GM19328 (cell line): ENCODE measurements around the gene DDIT4.

Experiments used
- ATAC-seq: cut with Tn5 transposase; IDR thresholded peaks from one replicate; pipeline ENCODE4 v1.9.1; 2021; ENCODE audit warnings: mild to moderate bottlenecking, moderate library complexity; ENCODE audit not compliant: unreplicated experiment

DDIT4 gene

GRCh38 chr10:72315611-72316385, 42.1 kb downstream of the DDIT4 start:
- ATAC-seq: no peak

GRCh38 chr10:72316386-72316700, 42.6 kb downstream of the DDIT4 start:
- ATAC-seq: no peak

- ATAC-seq: no peak
These were observed 43.2 kb downstream of the DDIT4 start for GRCh38 chr10:72316748-72317435.

GRCh38 chr10:72318418-72319262, 44.9 kb downstream of the DDIT4 start:
- ATAC-seq: no peak

GRCh38 chr10:72319416-72320254, 45.9 kb downstream of the DDIT4 start:
- ATAC-seq: peak; percentile 58

GRCh38 chr10:72320676-72321247, 47.0 kb downstream of the DDIT4 start:
- peak; percentile 48 for ATAC-seq

- no peak for ATAC-seq
These were observed 47.7 kb downstream of the DDIT4 start for GRCh38 chr10:72321248-72322029.

- ATAC-seq: no peak
These were observed 48.2 kb downstream of the DDIT4 start for GRCh38 chr10:72322030-72322279.

- no peak for ATAC-seq
These were observed 48.7 kb downstream of the DDIT4 start for GRCh38 chr10:72322280-72323058.

GRCh38 chr10:72323108-72323749, 49.5 kb downstream of the DDIT4 start:
- no peak for ATAC-seq

GRCh38 chr10:72323771-72324191, 50.1 kb downstream of the DDIT4 start:
- ATAC-seq: no peak
